Measurements from ENCODE around the gene KAZN. TPM values are rescaled to one million over a fixed set of nuclear protein-coding genes. Genes with fewer than 3 reads are reported as not detected.

The KAZN gene
- polyA plus RNA-seq, 1 of the 3 experiments (the other 2 are of a cell fraction), result 6.8 TPM

DNA sequence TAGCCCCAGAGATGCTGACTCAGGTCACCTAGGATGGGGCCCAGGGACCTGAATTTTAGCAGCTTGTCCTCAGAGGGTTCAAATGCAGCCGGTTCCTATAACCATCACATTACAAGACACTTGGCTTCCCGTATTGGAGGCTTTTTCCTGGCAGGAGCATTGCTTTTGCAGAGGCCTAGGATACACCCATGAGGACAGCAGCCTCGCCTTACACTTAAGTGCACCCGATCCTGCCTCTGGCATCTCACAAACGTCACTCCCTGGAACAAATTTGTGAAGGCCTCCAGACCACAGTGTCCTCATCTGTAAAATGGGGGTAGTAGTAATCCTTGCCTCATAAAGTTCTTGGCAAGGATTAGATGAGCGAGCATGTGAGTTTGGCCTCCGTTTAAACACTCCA is 130.0 kb downstream of the KAZN start:
- no peak for TF ChIP-seq GABPA (IDR thresholded peaks at IDR 0.05; ENCODE audit: low read depth)
- no peak for TF ChIP-seq REST (IDR thresholded peaks at IDR 0.05; ENCODE audit: low read depth, low read length)
- TF ChIP-seq RXRA (IDR thresholded peaks at IDR 0.05; ENCODE audit: borderline replicate concordance, low read depth), result no peak
- no peak for TF ChIP-seq NFIC (IDR thresholded peaks at IDR 0.05; ENCODE audit: borderline replicate concordance)
- no peak for TF ChIP-seq ELF1 (IDR thresholded peaks at IDR 0.05)
- TF ChIP-seq, protein P1, sequence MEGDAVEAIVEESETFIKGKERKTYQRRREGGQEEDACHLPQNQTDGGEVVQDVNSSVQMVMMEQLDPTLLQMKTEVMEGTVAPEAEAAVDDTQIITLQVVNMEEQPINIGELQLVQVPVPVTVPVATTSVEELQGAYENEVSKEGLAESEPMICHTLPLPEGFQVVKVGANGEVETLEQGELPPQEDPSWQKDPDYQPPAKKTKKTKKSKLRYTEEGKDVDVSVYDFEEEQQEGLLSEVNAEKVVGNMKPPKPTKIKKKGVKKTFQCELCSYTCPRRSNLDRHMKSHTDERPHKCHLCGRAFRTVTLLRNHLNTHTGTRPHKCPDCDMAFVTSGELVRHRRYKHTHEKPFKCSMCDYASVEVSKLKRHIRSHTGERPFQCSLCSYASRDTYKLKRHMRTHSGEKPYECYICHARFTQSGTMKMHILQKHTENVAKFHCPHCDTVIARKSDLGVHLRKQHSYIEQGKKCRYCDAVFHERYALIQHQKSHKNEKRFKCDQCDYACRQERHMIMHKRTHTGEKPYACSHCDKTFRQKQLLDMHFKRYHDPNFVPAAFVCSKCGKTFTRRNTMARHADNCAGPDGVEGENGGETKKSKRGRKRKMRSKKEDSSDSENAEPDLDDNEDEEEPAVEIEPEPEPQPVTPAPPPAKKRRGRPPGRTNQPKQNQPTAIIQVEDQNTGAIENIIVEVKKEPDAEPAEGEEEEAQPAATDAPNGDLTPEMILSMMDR (IDR thresholded peaks at IDR 0.05), result no peak
- TF ChIP-seq, protein P2, sequence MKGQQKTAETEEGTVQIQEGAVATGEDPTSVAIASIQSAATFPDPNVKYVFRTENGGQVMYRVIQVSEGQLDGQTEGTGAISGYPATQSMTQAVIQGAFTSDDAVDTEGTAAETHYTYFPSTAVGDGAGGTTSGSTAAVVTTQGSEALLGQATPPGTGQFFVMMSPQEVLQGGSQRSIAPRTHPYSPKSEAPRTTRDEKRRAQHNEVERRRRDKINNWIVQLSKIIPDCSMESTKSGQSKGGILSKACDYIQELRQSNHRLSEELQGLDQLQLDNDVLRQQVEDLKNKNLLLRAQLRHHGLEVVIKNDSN (IDR thresholded peaks at IDR 0.05; ENCODE audit: borderline replicate concordance, low read depth), result no peak
- no peak for TF ChIP-seq MXI1 (IDR thresholded peaks at IDR 0.05; ENCODE audit: low read depth, low read length)
- TF ChIP-seq RCOR1 (IDR thresholded peaks at IDR 0.05; ENCODE audit: low read length), result no peak
- TF ChIP-seq SMC3 (IDR thresholded peaks at IDR 0.05; ENCODE audit: low read depth, low read length), result no peak
- TF ChIP-seq, protein P3, sequence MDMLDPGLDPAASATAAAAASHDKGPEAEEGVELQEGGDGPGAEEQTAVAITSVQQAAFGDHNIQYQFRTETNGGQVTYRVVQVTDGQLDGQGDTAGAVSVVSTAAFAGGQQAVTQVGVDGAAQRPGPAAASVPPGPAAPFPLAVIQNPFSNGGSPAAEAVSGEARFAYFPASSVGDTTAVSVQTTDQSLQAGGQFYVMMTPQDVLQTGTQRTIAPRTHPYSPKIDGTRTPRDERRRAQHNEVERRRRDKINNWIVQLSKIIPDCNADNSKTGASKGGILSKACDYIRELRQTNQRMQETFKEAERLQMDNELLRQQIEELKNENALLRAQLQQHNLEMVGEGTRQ (IDR thresholded peaks at IDR 0.05; ENCODE audit: borderline replicate concordance, low read depth, low read length), result no peak
- no peak for TF ChIP-seq PBX3 (IDR thresholded peaks at IDR 0.05)
- TF ChIP-seq FOXM1 (IDR thresholded peaks at IDR 0.05; ENCODE audit: low read depth), result no peak
- TF ChIP-seq MEF2A (IDR thresholded peaks at IDR 0.05; ENCODE audit: borderline replicate concordance, low read depth), result no peak
- TF ChIP-seq GATA2 (CRISPR knock-in tag; IDR thresholded peaks at IDR 0.05), result no peak
- no peak for TF ChIP-seq FOXJ3 (CRISPR knock-in tag; IDR thresholded peaks at IDR 0.05)
- no peak for TF ChIP-seq YY1 (IDR thresholded peaks at IDR 0.05; ENCODE audit: low read depth)
- no peak for TF ChIP-seq NRF1 (IDR thresholded peaks at IDR 0.05; ENCODE audit: low read depth, low read length)
- 31% methylated on average over 4 of the region's 7 CpGs for WGBS (ENCODE audit: low lambda C conversion rate)
- H3K4me3 ChIP-seq (ENCODE audit: low read depth in 2 of 2, low read length in 1 of 2), result no peak overlapping the region
- no peak overlapping the region for H2AFZ ChIP-seq (ENCODE audit: low read depth)
- H3K9ac ChIP-seq, result no peak overlapping the region
- peaks cover 0 to 5% of the 10 kb centered on the region in 2 experiments; a peak in 1 of 4 replicates for H3K4me1 ChIP-seq (ENCODE audit: control insufficient read depth in 1 of 2, insufficient read depth in 2 of 2, low read depth in 1 of 2, low read length in 1 of 2)
- ChIA-PET POLR2A (no interaction called here), CTCF (no interaction called here)
- no peak for DNase-seq
- no peak overlapping the region for H3K4me2 ChIP-seq
- H3K27ac ChIP-seq (ENCODE audit: low read depth in 2 of 2, low read length in 1 of 2), result no peak overlapping the region
- no peaks in the 10 kb centered on the region for H3K79me2 ChIP-seq (ENCODE audit: insufficient read depth)
- H4K20me1 ChIP-seq (ENCODE audit: insufficient read depth), result no peaks in the 10 kb centered on the region
- H3K9me3 ChIP-seq, result no peaks in the 10 kb centered on the region
- no peaks in the 10 kb centered on the region for H3K9me2 ChIP-seq
- no peaks in the 10 kb centered on the region for H3K36me3 ChIP-seq (replicated peaks in 1 of 2; ENCODE audit: control insufficient read depth in 1 of 2, insufficient read depth in 2 of 2, low read length in 1 of 2)
- no peaks in the 10 kb centered on the region for H3F3A ChIP-seq (replicated peaks; ENCODE audit: insufficient read depth)
- H3K27me3 ChIP-seq (ENCODE audit: insufficient read depth), result no peaks in the 10 kb centered on the region
